SK-N-SH (cell line): ENCODE results near the gene ABLIM1. TPM values are rescaled to one million over a fixed set of nuclear protein-coding genes. Genes with fewer than 3 reads are reported as not detected.

Experiments
- CTCF ChIA-PET: fragments of 300-600, 350-600 bp; formaldehyde crosslinking; extraction: SDS; loops from one replicate; lab custom pipeline; 2021; lab: Yijun Ruan, JAX
- POLR2A ChIA-PET: fragments of 350-600 bp; sonication (Branson Sonifier 250); formaldehyde crosslinking; extraction: SDS; loops from one replicate; lab custom pipeline; 2020; ENCODE audit warnings: antibody characterized with exemption, inconsistent platforms; lab: Yijun Ruan, JAX
- DNase-seq: peaks from one replicate; pipeline ENCODE4 v3.0.0; 2012
- H2AFZ ChIP-seq: fragments of 200-600 bp; sonication (generic); 2 replicates; pipeline ENCODE4 v1.8.1; 2016; ENCODE audit warnings: antibody characterized with exemption, mild to moderate bottlenecking, low read depth
- H3F3A ChIP-seq: fragments of 200-600 bp; sonication (generic); replicated peaks from 2 replicates; pipeline ENCODE3; 2016; ENCODE audit warnings: antibody characterized with exemption, mild to moderate bottlenecking; ENCODE audit not compliant: insufficient read depth
- H3K27ac ChIP-seq, 2 experiments: fragments of 200-500 bp in 1 of 2; fragments of 200-600 bp in 1 of 2; sonication (Bioruptor generic) in 1 of 2; sonication (generic), shearing (Covaris generic) in 1 of 2; 2 replicates each; pipeline versions ENCODE4 v1.5.1 to v1.6.1; 2014 to 2016; ENCODE audit warnings: low read depth in 2 of 2, inconsistent platforms in 1 of 2, low read length in 1 of 2, mild to moderate bottlenecking in 1 of 2, mixed read lengths in 1 of 2
- H3K27me3 ChIP-seq: fragments of 200-600 bp; sonication (generic), shearing (Covaris generic); 2 replicates; pipeline ENCODE4 v1.6.1; 2016; ENCODE audit warnings: mixed run types; ENCODE audit not compliant: insufficient read depth
- H3K36me3 ChIP-seq, 2 experiments: fragments of 200-500 bp in 1 of 2; fragments of 200-600 bp in 1 of 2; sonication (Bioruptor generic) in 1 of 2; sonication (generic) in 1 of 2; replicated peaks in 1 of 2; 2 replicates each; pipeline versions ENCODE3 to v1.5.1; 2014 to 2016; ENCODE audit warnings: low read length in 1 of 2, mild to moderate bottlenecking in 1 of 2; ENCODE audit not compliant: insufficient read depth in 2 of 2, control insufficient read depth in 1 of 2
- H3K4me1 ChIP-seq, 2 experiments: fragments of 200-500 bp in 1 of 2; fragments of 200-600 bp in 1 of 2; sonication (Bioruptor generic) in 1 of 2; sonication (generic), shearing (Covaris generic) in 1 of 2; 2 replicates each; pipeline versions ENCODE4 v1.5.1 to v1.6.1; 2014 to 2016; ENCODE audit warnings: low read depth in 1 of 2, low read length in 1 of 2, mixed run types in 1 of 2; ENCODE audit not compliant: insufficient read depth in 2 of 2, control insufficient read depth in 1 of 2
- H3K4me2 ChIP-seq: fragments of 200-600 bp; sonication (generic), shearing (Covaris generic); 2 replicates; pipeline ENCODE4 v1.6.1; 2017; ENCODE audit warnings: mixed run types
- H3K4me3 ChIP-seq, 2 experiments: fragments of 200-500 bp in 1 of 2; fragments of 200-600 bp in 1 of 2; sonication (Bioruptor generic) in 1 of 2; sonication (generic), shearing (Covaris generic) in 1 of 2; 2 replicates each; pipeline versions ENCODE4 v1.5.1 to v1.8.1; 2014 to 2016; ENCODE audit warnings: low read depth in 2 of 2, inconsistent platforms in 1 of 2, low read length in 1 of 2, mild to moderate bottlenecking in 1 of 2, mixed read lengths in 1 of 2, moderate library complexity in 1 of 2
- H3K79me2 ChIP-seq: fragments of 200-600 bp; sonication (generic); 2 replicates; pipeline ENCODE4 v1.8.1; 2017; ENCODE audit warnings: mild to moderate bottlenecking; ENCODE audit not compliant: insufficient read depth
- H3K9ac ChIP-seq: fragments of 200-600 bp; sonication (generic); 2 replicates; pipeline ENCODE4 v1.6.1; 2017; ENCODE audit warnings: mixed run types
- H3K9me2 ChIP-seq: fragments of 200-600 bp; sonication (generic); 2 replicates; pipeline ENCODE4 v1.6.1; 2017; ENCODE audit warnings: mixed run types
- H3K9me3 ChIP-seq: fragments of 200-600 bp; sonication (generic); 2 replicates; pipeline ENCODE4 v1.6.1; 2017; ENCODE audit warnings: mixed run types, mild to moderate bottlenecking, moderate library complexity
- H4K20me1 ChIP-seq: fragments of 200-600 bp; sonication (generic); 2 replicates; pipeline ENCODE4 v1.6.1; 2017; ENCODE audit warnings: mild to moderate bottlenecking, mixed run types; ENCODE audit not compliant: insufficient read depth
- CHD2 ChIP-seq: fragments of 150-350 bp; IDR thresholded peaks from 2 replicates; pipeline ENCODE4 v1.6.1; 2018; ENCODE audit warnings: low read length; ENCODE audit not compliant: partially characterized antibody
- FOSL2 ChIP-seq: IDR thresholded peaks from 2 replicates; pipeline ENCODE4 v1.4.0; 2012; ENCODE audit warnings: low read depth, mild to moderate bottlenecking, moderate library complexity, borderline replicate concordance
- FOXJ3 ChIP-seq: sonication (generic); formaldehyde crosslinking; IDR thresholded peaks from 2 replicates; pipeline ENCODE4 v1.5.1; 2020; ENCODE audit warnings: mild to moderate bottlenecking, missing genetic modification reagents
- GABPA ChIP-seq: IDR thresholded peaks from 2 replicates; pipeline ENCODE4 v1.4.0; 2012; ENCODE audit warnings: low read depth, mild to moderate bottlenecking
- GATA2 ChIP-seq: sonication (generic); formaldehyde crosslinking; IDR thresholded peaks from 2 replicates; pipeline ENCODE4 v1.5.0; 2020; ENCODE audit warnings: mild to moderate bottlenecking, missing genetic modification reagents
- IRF3 ChIP-seq: fragments of 150-350 bp; IDR thresholded peaks from 2 replicates; pipeline ENCODE4 v1.6.1; 2016; ENCODE audit warnings: mild to moderate bottlenecking, low read depth, low read length
- JUND ChIP-seq: IDR thresholded peaks from 2 replicates; pipeline ENCODE4 v1.4.0; 2012
- MAX ChIP-seq: IDR thresholded peaks from 2 replicates; pipeline ENCODE4 v1.4.0; 2012; ENCODE audit warnings: low read depth
- MEF2A ChIP-seq: IDR thresholded peaks from 2 replicates; pipeline ENCODE4 v1.4.0; 2012; ENCODE audit warnings: low read depth, borderline replicate concordance
- NFIC ChIP-seq: IDR thresholded peaks from 2 replicates; pipeline ENCODE4 v1.4.0; 2012; ENCODE audit warnings: borderline replicate concordance
- NRF1 ChIP-seq: IDR thresholded peaks from 2 replicates; pipeline ENCODE4 v1.6.1; 2012; ENCODE audit warnings: low read depth, mild to moderate bottlenecking, low read length
- PBX3 ChIP-seq: IDR thresholded peaks from 2 replicates; pipeline ENCODE4; 2012
- REST ChIP-seq: IDR thresholded peaks from 2 replicates; pipeline ENCODE4 v1.6.1; 2012; ENCODE audit warnings: mild to moderate bottlenecking, low read depth, low read length, moderate library complexity
- RXRA ChIP-seq: IDR thresholded peaks from 2 replicates; pipeline ENCODE4 v1.4.0; 2012; ENCODE audit warnings: low read depth, mild to moderate bottlenecking, borderline replicate concordance
- SIN3A ChIP-seq: IDR thresholded peaks from 2 replicates; pipeline ENCODE4 v1.6.1; 2012; ENCODE audit warnings: low read depth, mild to moderate bottlenecking, low read length, moderate library complexity, borderline replicate concordance
- SMC3 ChIP-seq: IDR thresholded peaks from 2 replicates; pipeline ENCODE4 v1.6.1; 2012; ENCODE audit warnings: low read depth, low read length, improper control_type of control experiment
- TCF12 ChIP-seq: IDR thresholded peaks from 2 replicates; pipeline ENCODE4 v1.4.0; 2012
- TEAD4 ChIP-seq: IDR thresholded peaks from 2 replicates; pipeline ENCODE4 v1.4.0; 2012; ENCODE audit warnings: mild to moderate bottlenecking, borderline replicate concordance; ENCODE audit not compliant: insufficient read depth
- USF1 ChIP-seq: IDR thresholded peaks from 2 replicates; pipeline ENCODE4 v1.4.0; 2012; ENCODE audit warnings: low read depth, borderline replicate concordance
- USF2 ChIP-seq: fragments of 150-350 bp; IDR thresholded peaks from 2 replicates; pipeline ENCODE4 v1.6.1; 2017; ENCODE audit warnings: antibody characterized with exemption, low read length, low read depth, borderline replicate concordance
- YY1 ChIP-seq: IDR thresholded peaks from 2 replicates; pipeline ENCODE4 v1.4.0; 2012; ENCODE audit warnings: low read depth, mild to moderate bottlenecking
- WGBS: methylation state at CpG from one replicate; pipeline ENCODE4 v1.1.6; 2017; ENCODE audit warnings: low lambda C conversion rate; 5-methylcytosine and 5-hydroxymethylcytosine counted together
- polyA plus RNA-seq, 3 experiments: library from polyadenylated mRNA; depleted of rRNA; stranded (reverse); fragments of >200 nt; gene quantifications; 2 replicates each; pipeline ENCODE4 v1.2.3, GENCODE V29; 2012

The ABLIM1 gene
- polyA plus RNA-seq, 1 of the 3 experiments (the other 2 are of a cell fraction) = 16.1 TPM

GRCh38 chr10:114392112-114392835 lies 265.8 kb downstream of the ABLIM1 start:
- no peak overlapping the region for H3K27ac ChIP-seq
- no peaks in the 10 kb centered on the region for H3K9me3 ChIP-seq
- DNase-seq = no peak
- H3F3A ChIP-seq = no peaks in the 10 kb centered on the region
- TF ChIP-seq GABPA (no peak), NFIC (no peak), USF1 (no peak), IRF3 (no peak), PBX3 (no peak), MEF2A (no peak), YY1 (no peak), FOXJ3 (CRISPR knock-in tag) (no peak), FOSL2 (no peak), SIN3A (no peak)
- no peak overlapping the region for H2AFZ ChIP-seq
- no peaks in the 10 kb centered on the region for H4K20me1 ChIP-seq
- no peaks in the 10 kb centered on the region for H3K9me2 ChIP-seq
- WGBS = 70% methylated on average over 5 of the region's 5 CpGs
- H3K4me3 ChIP-seq = no peak overlapping the region
- ChIA-PET POLR2A (no interaction called here), CTCF (no interaction called here)
- H3K79me2 ChIP-seq = no peaks in the 10 kb centered on the region
- H3K4me1 ChIP-seq = no peaks in the 10 kb centered on the region; a peak in 1 of 4 replicates
- H3K27me3 ChIP-seq = peaks cover 20% of the 10 kb centered on the region; the same call in 1 of the 2 replicates
- no peaks in the 10 kb centered on the region for H3K36me3 ChIP-seq
- H3K9ac ChIP-seq = no peak overlapping the region
- H3K4me2 ChIP-seq = no peak overlapping the region

- H3K36me3 ChIP-seq = no peaks in the 10 kb centered on the region
- H3K9me3 ChIP-seq = no peaks in the 10 kb centered on the region
- no peak overlapping the region for H3K27ac ChIP-seq
- H2AFZ ChIP-seq = no peak overlapping the region
- H3K4me1 ChIP-seq = no peaks in the 10 kb centered on the region; a peak in 1 of 4 replicates
- no peaks in the 10 kb centered on the region for H3K9me2 ChIP-seq
- H3K4me2 ChIP-seq = no peak overlapping the region
- no peaks in the 10 kb centered on the region for H3F3A ChIP-seq
- H3K9ac ChIP-seq = no peak overlapping the region
- POLR2A ChIA-PET = no interaction called here
- no peaks in the 10 kb centered on the region for H4K20me1 ChIP-seq
- CTCF ChIA-PET = no interaction called here
- H3K4me3 ChIP-seq = no peak overlapping the region
- H3K79me2 ChIP-seq = no peaks in the 10 kb centered on the region
- peaks cover 14% of the 10 kb centered on the region; the same call in 1 of the 2 replicates for H3K27me3 ChIP-seq
- 35% methylated on average over 5 of the region's 5 CpGs for WGBS
- DNase-seq = no peak
- TF ChIP-seq TCF12 (no peak), CHD2 (no peak), NFIC (no peak), REST (no peak), MEF2A (no peak), RXRA (no peak), JUND (no peak), NRF1 (no peak), USF2 (no peak), SMC3 (no peak), MAX (no peak), GATA2 (CRISPR knock-in tag) (no peak), TEAD4 (no peak)
These were observed 266.5 kb downstream of the ABLIM1 start for GRCh38 chr10:114391599-114391998.
